Suppressor macrophage treated with lipopolysaccharide for 1 hour (primary cell): ENCODE measurements around the gene SELENOW.
"Not testable (repeated sequence)": the region's sequence is repeated elsewhere in the genome, so short reads cannot be mapped to it uniquely, and the experiment has no call there.

Source experiments
- DNase-seq, 3 donors: peaks; one replicate each; pipeline ENCODE4 v3.0.0-alpha.2; 2020 to 2022

Gene SELENOW

DNA sequence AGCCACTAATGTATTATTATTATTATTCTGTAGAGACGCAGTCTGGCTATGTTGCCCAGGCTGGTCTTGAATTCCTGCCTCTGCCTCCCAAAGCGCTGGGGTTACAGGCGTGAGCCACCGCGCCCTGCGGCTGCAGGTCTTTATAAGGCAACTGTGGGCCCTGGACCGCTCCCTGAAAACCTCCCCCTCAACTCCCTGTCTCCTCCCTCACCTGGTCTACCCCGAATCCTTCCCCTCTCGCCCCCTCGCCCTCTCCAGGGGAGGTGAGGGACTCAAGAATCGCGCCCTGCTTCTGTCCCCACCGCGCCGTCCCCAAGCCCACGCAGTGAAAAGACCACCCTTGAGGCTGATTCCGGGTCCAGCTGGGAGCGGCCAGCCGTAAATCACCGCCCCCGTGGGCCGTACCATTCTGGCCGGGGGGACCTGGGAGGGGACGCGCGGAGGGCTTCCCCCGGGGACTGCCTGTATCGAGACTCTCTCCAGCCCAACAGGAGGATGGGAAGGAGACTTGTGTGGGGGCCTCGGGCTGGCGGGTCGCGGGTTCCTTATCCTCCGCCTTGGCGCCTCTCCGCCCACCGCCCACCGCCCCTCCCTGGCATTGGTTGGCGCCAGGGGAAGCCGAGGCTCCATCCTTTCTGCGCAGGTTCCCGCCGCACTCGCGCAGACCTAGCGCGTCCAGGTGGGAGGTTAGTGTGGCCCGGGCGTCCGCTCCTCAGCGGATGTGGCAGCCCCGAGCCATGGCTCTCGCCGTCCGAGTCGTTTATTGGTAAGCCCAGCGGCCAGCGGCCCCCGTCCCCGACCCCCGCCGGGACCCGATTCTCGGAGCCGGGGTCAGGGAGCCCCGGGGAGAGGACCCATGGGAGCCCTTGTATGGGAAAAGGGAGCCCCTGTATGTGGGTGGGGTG is at the start of gene SELENOW:
Gene SELENOW (plus strand): TSS at position 655 of the 905 bp plus-strand sequence. CDS start 83 bp downstream, at position 738.
- peak; percentile 63 to 90 (median 74) for DNase-seq

DNA sequence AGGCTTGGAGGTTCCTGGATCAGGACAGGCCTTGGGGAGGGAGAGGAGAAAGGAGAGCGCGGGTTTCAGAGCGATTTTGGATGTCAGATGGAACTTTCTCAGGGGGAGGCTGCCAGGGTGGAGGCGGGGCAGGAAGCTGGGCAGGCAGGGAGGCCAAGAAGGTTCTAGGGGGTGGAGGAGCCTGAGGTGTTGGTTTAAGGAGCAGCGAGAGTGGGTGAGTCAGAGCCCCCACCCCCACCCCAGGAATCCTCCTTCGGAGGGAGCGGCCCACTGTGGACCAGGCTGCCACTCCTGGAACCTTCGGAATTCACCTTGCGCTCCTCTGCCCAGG is 49.1 kb upstream of the SELENOW start:
- no peak for DNase-seq

DNA sequence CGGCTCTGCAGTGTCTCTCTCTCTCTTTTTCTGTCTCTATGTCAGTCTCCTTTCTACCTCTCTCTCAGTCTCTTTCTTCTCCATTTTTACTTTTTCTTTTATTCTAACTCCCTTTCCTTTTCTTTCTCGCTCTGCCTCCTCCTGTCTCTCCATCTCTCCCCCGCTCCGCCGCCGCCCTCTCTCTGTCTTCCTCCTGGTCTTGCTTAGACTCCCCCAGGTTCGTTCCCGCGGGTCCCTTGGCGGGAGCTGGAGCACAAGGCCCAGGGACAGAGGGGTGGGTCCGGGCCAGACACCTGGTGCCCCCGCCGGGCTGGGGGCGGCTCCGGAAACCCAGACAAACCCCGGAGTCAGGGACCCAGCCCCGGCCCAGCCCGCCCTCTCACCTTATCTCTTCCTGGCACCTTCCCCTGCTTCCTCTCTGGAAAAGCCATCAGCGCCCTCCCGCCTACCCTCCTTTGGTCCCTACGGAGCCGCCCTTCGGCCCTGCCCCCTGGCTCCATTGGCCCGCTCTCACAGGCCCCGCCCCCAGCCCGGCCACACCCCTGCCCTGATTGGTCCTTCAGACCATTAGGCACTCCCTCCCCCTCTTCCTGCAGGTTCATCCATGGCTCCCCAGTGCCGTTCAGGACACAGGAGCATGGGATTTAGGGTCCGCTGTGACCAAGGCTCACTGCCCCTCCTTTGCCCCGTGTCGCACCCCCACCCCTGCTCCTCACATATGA is 48.5 kb upstream of the SELENOW start:
- DNase-seq, result peak; percentile 53 to 78 (median 53)

GRCh38 chr19:47730521-47730889 is 48.0 kb upstream of the SELENOW start:
- DNase-seq, result no peak

DNA sequence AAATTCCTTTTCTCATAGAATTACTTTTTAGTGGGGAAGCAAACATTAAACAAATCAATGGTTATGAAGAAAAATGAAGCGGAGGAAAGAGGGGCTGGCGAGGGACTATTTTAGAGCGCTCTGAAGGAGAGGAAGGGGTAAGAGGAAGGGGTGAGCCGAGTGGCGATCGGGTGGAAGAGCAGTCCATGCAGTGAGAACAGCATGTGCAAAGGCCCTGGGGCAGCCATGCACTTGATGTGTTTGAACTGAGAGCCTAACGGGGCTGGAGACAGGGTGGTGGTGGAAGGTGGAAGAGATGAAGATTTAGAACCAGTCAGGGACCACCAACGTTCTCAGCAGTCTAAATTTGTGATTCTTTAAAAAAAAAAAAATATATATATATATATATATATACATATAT is 47.6 kb upstream of the SELENOW start:
- DNase-seq, result no peak

GRCh38 chr19:47735131-47735530 is 43.4 kb upstream of the SELENOW start:
- DNase-seq, result no peak

- DNase-seq, result no peak
Measured at GRCh38 chr19:47740866-47741519, 37.5 kb upstream of the SELENOW start.

DNA sequence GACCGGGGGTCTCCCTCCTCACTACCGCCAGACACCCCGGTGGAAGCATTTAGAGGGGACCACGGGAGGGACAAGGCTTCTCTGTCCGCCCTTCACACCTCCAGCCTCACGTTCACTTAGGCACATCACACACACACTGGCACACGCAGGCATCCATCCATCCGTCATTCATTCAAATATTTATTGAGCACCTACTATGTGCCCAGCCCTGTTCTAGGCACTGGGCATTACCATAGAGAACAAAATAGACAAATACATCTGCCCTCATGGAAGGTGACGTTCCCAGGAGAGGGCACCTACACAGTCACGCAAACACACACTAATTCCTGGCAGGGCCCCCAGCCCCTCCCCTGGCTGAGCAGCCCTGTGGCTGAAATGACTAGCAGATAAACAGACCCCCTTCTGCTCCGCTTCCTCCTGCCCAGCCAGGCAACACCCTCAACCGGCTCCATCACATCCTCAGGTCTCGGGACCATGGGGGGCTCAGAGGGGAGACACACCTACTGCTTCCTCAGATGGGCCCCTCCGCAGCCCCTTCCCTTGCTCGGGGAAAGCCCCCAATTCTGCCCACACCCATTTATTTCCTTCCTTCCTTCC is 36.9 kb upstream of the SELENOW start:
- DNase-seq, result no peak

DNA sequence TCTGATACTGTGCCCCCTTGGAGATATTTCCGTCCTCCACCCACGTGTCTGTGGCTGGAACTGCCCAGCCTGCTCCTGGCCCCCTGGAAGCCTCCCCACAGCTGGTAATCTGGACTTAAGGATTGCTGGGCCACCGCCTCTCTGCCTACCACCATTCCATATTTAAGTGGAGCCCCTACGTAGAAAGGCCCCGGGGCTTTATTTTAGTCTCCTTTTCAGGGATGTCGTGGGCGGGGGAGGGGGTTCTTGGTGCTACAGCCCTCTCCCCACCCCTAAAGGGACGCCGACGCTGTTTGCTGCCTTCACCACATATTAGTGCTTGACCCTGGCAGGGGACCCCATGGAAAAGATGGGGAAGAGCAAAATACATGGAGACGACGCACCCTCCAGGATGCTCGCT is 35.9 kb upstream of the SELENOW start:
- no peak for DNase-seq

GRCh38 chr19:47745010-47745901 is 33.2 kb upstream of the SELENOW start, which contains the start of gene NOP53:
TSS of gene NOP53 (plus strand) at chr19:47745546. CDS start at chr19:47745560, 14 bp downstream.
- DNase-seq, result peak; percentile 97 to 99 (median 98)

DNA sequence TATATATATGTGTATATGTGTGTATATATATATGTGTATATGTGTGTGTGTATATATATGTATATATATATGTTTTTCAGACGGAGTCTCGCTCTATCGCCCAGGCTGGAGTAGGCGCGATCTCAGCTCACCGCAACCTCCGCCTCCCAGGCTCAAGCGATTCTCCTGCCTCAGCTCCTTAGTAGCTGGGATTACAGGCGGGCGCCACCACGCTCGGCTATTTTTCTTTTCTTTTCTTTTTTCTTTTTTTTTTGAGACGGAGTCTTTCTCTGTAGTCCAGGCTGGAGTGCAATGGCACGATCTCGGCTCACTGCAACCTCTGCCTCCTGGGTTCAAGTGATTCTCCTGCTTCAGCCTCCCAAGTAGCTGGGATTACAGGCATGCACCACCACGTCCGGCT is 32.4 kb upstream of the SELENOW start:
- not testable (repeated sequence) for DNase-seq

DNA sequence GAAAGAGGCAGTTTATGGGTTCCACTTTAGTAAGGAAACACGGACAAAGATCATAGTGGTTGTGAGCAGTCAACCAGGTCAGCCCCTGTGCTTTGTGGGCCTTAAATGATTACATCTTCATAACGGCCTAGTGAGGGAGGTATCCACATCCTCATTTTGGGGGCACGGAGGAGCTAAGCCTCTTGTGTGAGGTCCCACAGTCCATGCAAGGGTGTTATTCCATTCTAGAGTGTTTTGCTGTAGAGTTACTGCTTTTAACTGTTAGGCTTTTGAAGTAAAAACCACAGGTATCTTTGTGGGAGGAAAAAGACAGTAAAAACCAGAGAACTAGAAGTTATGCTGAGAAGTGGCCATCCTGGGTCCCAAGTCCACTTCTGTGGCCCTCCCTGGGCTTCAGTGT is 29.2 kb upstream of the SELENOW start:
- no peak for DNase-seq

GRCh38 chr19:47750752-47751151 is 27.8 kb upstream of the SELENOW start:
- DNase-seq, result no peak

- no peak for DNase-seq
Measured at GRCh38 chr19:47752440-47753211, 25.9 kb upstream of the SELENOW start.

- DNase-seq, result no peak
Measured at GRCh38 chr19:47754206-47755064, 24.1 kb upstream of the SELENOW start.

DNA sequence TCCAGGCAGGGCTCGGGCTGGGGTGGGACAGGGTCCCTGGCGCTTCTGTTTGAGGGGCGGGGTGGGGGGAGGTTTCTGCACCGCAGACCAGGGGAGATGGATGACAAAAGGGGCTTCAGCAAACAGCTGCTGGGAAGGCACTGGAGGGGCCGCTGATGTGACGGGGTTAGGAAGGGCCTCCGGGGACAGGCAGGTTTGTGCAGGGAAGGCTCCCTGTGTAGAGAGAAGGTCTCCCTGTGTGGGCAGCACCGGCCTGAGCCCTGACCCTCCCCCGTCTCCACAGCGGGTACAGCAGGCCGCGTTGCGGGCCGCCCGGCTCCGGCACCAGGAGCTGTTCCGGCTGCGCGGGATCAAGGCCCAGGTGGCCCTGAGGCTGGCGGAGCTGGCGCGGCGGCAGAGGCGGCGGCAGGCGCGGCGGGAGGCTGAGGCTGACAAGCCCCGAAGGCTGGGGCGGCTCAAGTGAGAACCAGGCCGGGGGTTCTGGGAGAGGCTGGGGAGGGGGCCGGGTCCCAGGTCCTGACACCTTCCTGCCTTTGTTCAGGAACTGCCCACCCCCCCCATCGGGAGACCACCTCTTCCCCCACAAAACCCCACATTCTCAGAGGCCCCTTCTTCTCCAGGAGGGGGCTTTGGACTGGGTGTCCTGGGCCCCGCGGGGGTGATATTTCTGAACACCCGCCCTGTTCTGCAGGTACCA is 23.3 kb upstream of the SELENOW start:
- DNase-seq, result no peak

GRCh38 chr19:47755762-47756626 is 22.5 kb upstream of the SELENOW start:
- DNase-seq, result no peak

- DNase-seq, result no peak
Measured at GRCh38 chr19:47756627-47756929, 21.9 kb upstream of the SELENOW start.
